Measurements from ENCODE around the gene KIF1A. TPM values are rescaled to one million over a fixed set of nuclear protein-coding genes. Genes with fewer than 3 reads are reported as not detected.
A peak's percentile ranks its signal among the peaks of the same experiment; 100 is the strongest.

Gene KIF1A
- total and polyA plus RNA-seq, 2 of the 8 experiments (the other 6 are each of a cell fraction or from before 2014, with no cell fraction given) = 61.3 to 281 TPM

GRCh38 chr2:240742602-240743095 lies 77.4 kb downstream of the KIF1A start (continued):
- 0 out of 4 replicates have a peak, but pooled peaks of 1 of the 2 experiments have one; percentile 16 for TF ChIP-seq RAD21 (IDR thresholded peaks at IDR 0.05 in 1 of 2, conservative IDR thresholded peaks at IDR 0.05 in 1 of 2; ENCODE audit: low read depth in 2 of 2, low read length in 2 of 2)
